ENCODE results near the gene RASGRF1.

The RASGRF1 gene

GRCh38 chr15:79090487-79091203, at the start of gene RASGRF1:
Gene RASGRF1 (minus strand): TSS chr15:79090780. CDS start chr15:79090498, 282 bp downstream.
- Histone ChIP-seq H3K36me3 (ENCODE audit: control insufficient read depth, insufficient read depth, low read length) (no peaks in the 10 kb centered on the region), H2AFZ (no peak within 1 kb of the TSS), H3K27ac (no peak within 1 kb of the TSS), H3K9ac (no peak within 1 kb of the TSS), H3K27me3 (ENCODE audit: control insufficient read depth, insufficient read depth, low read length) (no peaks in the 10 kb centered on the region), H3K9me3 (ENCODE audit: control insufficient read depth, low read length) (no peaks in the 10 kb centered on the region), H3K4me2 (ENCODE audit: low read length) (peak within 1 kb of the TSS; percentile 35), H3K4me3 (ENCODE audit: low read depth, low read length) (no peak within 1 kb of the TSS), H3K79me2 (no peaks in the 10 kb centered on the region), H3K4me1 (no peaks in the 10 kb centered on the region)
- TF ChIP-seq CTCF (IDR thresholded peaks at IDR 0.05) = no peak

GRCh38 chr15:79136434-79137046, 46.0 kb upstream of the RASGRF1 start:
- no peak for TF ChIP-seq CTCF (IDR thresholded peaks at IDR 0.05)
- Histone ChIP-seq H3K4me3 (ENCODE audit: low read depth, low read length) (no peak overlapping the region), H3K4me2 (ENCODE audit: low read length) (no peak overlapping the region), H3K27me3 (ENCODE audit: control insufficient read depth, insufficient read depth, low read length) (no peaks in the 10 kb centered on the region), H3K36me3 (ENCODE audit: control insufficient read depth, insufficient read depth, low read length) (no peaks in the 10 kb centered on the region), H3K4me1 (no peaks in the 10 kb centered on the region), H3K79me2 (no peaks in the 10 kb centered on the region), H2AFZ (no peak overlapping the region), H3K27ac (no peak overlapping the region), H3K9ac (no peak overlapping the region), H3K9me3 (ENCODE audit: control insufficient read depth, low read length) (no peaks in the 10 kb centered on the region)

- no peak overlapping the region for H3K4me2 ChIP-seq (ENCODE audit: low read length)
- no peaks in the 10 kb centered on the region for H3K79me2 ChIP-seq
- no peak overlapping the region for H2AFZ ChIP-seq
- no peak overlapping the region for H3K4me3 ChIP-seq (ENCODE audit: low read depth, low read length)
- H3K27ac ChIP-seq = no peak overlapping the region
- H3K36me3 ChIP-seq (ENCODE audit: control insufficient read depth, insufficient read depth, low read length) = no peaks in the 10 kb centered on the region
- H3K9ac ChIP-seq = no peak overlapping the region
- no peaks in the 10 kb centered on the region for H3K9me3 ChIP-seq (ENCODE audit: control insufficient read depth, low read length)
- H3K4me1 ChIP-seq = no peaks in the 10 kb centered on the region
- no peak for TF ChIP-seq CTCF (IDR thresholded peaks at IDR 0.05)
- H3K27me3 ChIP-seq (ENCODE audit: control insufficient read depth, insufficient read depth, low read length) = no peaks in the 10 kb centered on the region
Measured at GRCh38 chr15:79133309-79133708, 42.7 kb upstream of the RASGRF1 start.

GRCh38 chr15:79132770-79133169, 42.2 kb upstream of the RASGRF1 start:
- Histone ChIP-seq H3K36me3 (ENCODE audit: control insufficient read depth, insufficient read depth, low read length) (no peaks in the 10 kb centered on the region), H3K4me2 (ENCODE audit: low read length) (no peak overlapping the region), H3K27ac (no peak overlapping the region), H3K4me1 (no peaks in the 10 kb centered on the region), H3K4me3 (ENCODE audit: low read depth, low read length) (no peak overlapping the region), H3K27me3 (ENCODE audit: control insufficient read depth, insufficient read depth, low read length) (no peaks in the 10 kb centered on the region), H3K9ac (no peak overlapping the region), H3K79me2 (no peaks in the 10 kb centered on the region), H2AFZ (no peak overlapping the region), H3K9me3 (ENCODE audit: control insufficient read depth, low read length) (no peaks in the 10 kb centered on the region)
- no peak for TF ChIP-seq CTCF (IDR thresholded peaks at IDR 0.05)

- no peak for TF ChIP-seq CTCF (IDR thresholded peaks at IDR 0.05)
- no peaks in the 10 kb centered on the region for H3K4me1 ChIP-seq
- no peaks in the 10 kb centered on the region for H3K79me2 ChIP-seq
- H3K36me3 ChIP-seq (ENCODE audit: control insufficient read depth, insufficient read depth, low read length) = no peaks in the 10 kb centered on the region
- no peak overlapping the region for H2AFZ ChIP-seq
- H3K4me3 ChIP-seq (ENCODE audit: low read depth, low read length) = no peak overlapping the region
- no peak overlapping the region for H3K27ac ChIP-seq
- H3K9ac ChIP-seq = no peak overlapping the region
- no peaks in the 10 kb centered on the region for H3K27me3 ChIP-seq (ENCODE audit: control insufficient read depth, insufficient read depth, low read length)
- H3K4me2 ChIP-seq (ENCODE audit: low read length) = no peak overlapping the region
- H3K9me3 ChIP-seq (ENCODE audit: control insufficient read depth, low read length) = no peaks in the 10 kb centered on the region
Measured at GRCh38 chr15:79132361-79132760, 41.8 kb upstream of the RASGRF1 start.
